Mesenchymal stem cell (in vitro differentiated cells and primary cell): ENCODE results near the gene DYNC1H1.
A peak's percentile ranks its signal among the peaks of the same experiment; 100 is the strongest.

Experiments used
- DNase-seq: peaks from one replicate; pipeline ENCODE4 v3.0.0-alpha.2; 2013
- H2AFZ ChIP-seq: one replicate; pipeline ENCODE4 v1.6.1; 2013; ENCODE audit warnings: low read depth, mild to moderate bottlenecking, control low read depth, inconsistent platforms, low read length, moderate library complexity
- H2AK5ac ChIP-seq: 2 replicates; pipeline ENCODE4 v1.6.1; 2013; ENCODE audit warnings: low read length, moderate library complexity, mild to moderate bottlenecking, inconsistent platforms; ENCODE audit not compliant: severe bottlenecking
- H2BK120ac ChIP-seq: one replicate; pipeline ENCODE4 v1.6.1; 2013; ENCODE audit warnings: low read depth, mild to moderate bottlenecking, inconsistent platforms, low read length, moderate library complexity
- H2BK12ac ChIP-seq, 2 experiments: one replicate each; pipeline ENCODE4 v1.6.1; 2013; ENCODE audit warnings: inconsistent platforms in 2 of 2, low read length in 2 of 2, mild to moderate bottlenecking in 2 of 2, moderate library complexity in 2 of 2, control low read depth in 1 of 2
- H2BK15ac ChIP-seq: one replicate; pipeline ENCODE4 v1.6.1; 2013; ENCODE audit warnings: mild to moderate bottlenecking, low read depth, inconsistent platforms; ENCODE audit not compliant: poor library complexity, severe bottlenecking
- H2BK5ac ChIP-seq: 2 replicates; pipeline ENCODE4 v1.6.1; 2013; ENCODE audit warnings: low read depth, mild to moderate bottlenecking, low read length, control low read depth, inconsistent platforms; ENCODE audit not compliant: poor library complexity, severe bottlenecking
- H3K14ac ChIP-seq, 2 experiments: one replicate each; pipeline ENCODE4 v1.6.1; 2013; ENCODE audit warnings: inconsistent platforms in 2 of 2, low read length in 2 of 2, control low read depth in 1 of 2, mild to moderate bottlenecking in 1 of 2, moderate library complexity in 1 of 2
- H3K18ac ChIP-seq, 2 experiments: one replicate each; pipeline ENCODE4 v1.6.1; 2013; ENCODE audit warnings: inconsistent platforms in 2 of 2, low read length in 2 of 2, control low read depth in 1 of 2, low read depth in 1 of 2, mild to moderate bottlenecking in 1 of 2
- H3K23ac ChIP-seq, 2 experiments: one replicate each; pipeline ENCODE4 v1.6.1; 2013; ENCODE audit warnings: inconsistent platforms in 2 of 2, low read length in 2 of 2, mild to moderate bottlenecking in 2 of 2, moderate library complexity in 2 of 2, control low read depth in 1 of 2
- H3K27ac ChIP-seq: 2 replicates; pipeline ENCODE4 v1.5.1; 2013; ENCODE audit warnings: mild to moderate bottlenecking, moderate library complexity, low read length, control low read depth, inconsistent platforms; ENCODE audit not compliant: poor library complexity, severe bottlenecking
- H3K27me3 ChIP-seq, 2 experiments: 2 replicates each; pipeline versions ENCODE4 v1.6.1 to v1.7.0; 2013; ENCODE audit warnings: low read length in 2 of 2, mild to moderate bottlenecking in 2 of 2, moderate library complexity in 2 of 2, control low read depth in 1 of 2, inconsistent platforms in 1 of 2; ENCODE audit not compliant: control insufficient read depth in 1 of 2, insufficient read depth in 1 of 2
- H3K36me3 ChIP-seq, 2 experiments: 2 replicates each; pipeline versions ENCODE4 v1.6.1 to v1.7.0; 2013; ENCODE audit warnings: low read length in 2 of 2, control low read depth in 1 of 2, inconsistent platforms in 1 of 2, low read depth in 1 of 2, mild to moderate bottlenecking in 1 of 2; ENCODE audit not compliant: insufficient read depth in 2 of 2, control insufficient read depth in 1 of 2
- H3K4ac ChIP-seq, 2 experiments: one replicate each; pipeline ENCODE4 v1.6.1; 2013; ENCODE audit warnings: inconsistent platforms in 2 of 2, low read length in 2 of 2, mild to moderate bottlenecking in 2 of 2, moderate library complexity in 2 of 2, control low read depth in 1 of 2, low read depth in 1 of 2
- H3K4me1 ChIP-seq: 2 replicates; pipeline ENCODE4 v1.6.1; 2013; ENCODE audit warnings: low read depth, low read length, control low read depth; ENCODE audit not compliant: control insufficient read depth, insufficient read depth
- H3K4me2 ChIP-seq: 2 replicates; pipeline ENCODE4 v1.6.1; 2013; ENCODE audit warnings: low read length, mild to moderate bottlenecking, inconsistent platforms; ENCODE audit not compliant: poor library complexity, severe bottlenecking
- H3K4me3 ChIP-seq, 2 experiments: 2 replicates each; pipeline versions ENCODE4 v1.5.1 to v1.7.0; 2013; ENCODE audit warnings: low read length in 2 of 2, mild to moderate bottlenecking in 2 of 2, control low read depth in 1 of 2, low read depth in 1 of 2; ENCODE audit not compliant: insufficient read depth in 1 of 2
- H3K79me1 ChIP-seq: replicated peaks from 2 replicates; pipeline ENCODE4 v1.6.1; 2013; ENCODE audit warnings: mild to moderate bottlenecking, control low read depth, low read length, inconsistent platforms; ENCODE audit not compliant: poor library complexity, severe bottlenecking
- H3K9ac ChIP-seq: 2 replicates; pipeline ENCODE4 v1.7.0; 2013; ENCODE audit warnings: mild to moderate bottlenecking, low read length, moderate library complexity
- H3K9me3 ChIP-seq: 2 replicates; pipeline ENCODE4 v1.7.0; 2013; ENCODE audit warnings: mild to moderate bottlenecking, low read length; ENCODE audit not compliant: control insufficient read depth
- H4K8ac ChIP-seq: one replicate; pipeline ENCODE4 v1.6.1; 2013; ENCODE audit warnings: inconsistent platforms, mild to moderate bottlenecking, low read length, moderate library complexity
- H4K91ac ChIP-seq: one replicate; pipeline ENCODE4 v1.6.1; 2013; ENCODE audit warnings: mild to moderate bottlenecking, low read length, inconsistent platforms
- WGBS: methylation state at CpG from one replicate; pipeline ENCODE4 v1.1.7; 2013; ENCODE audit warnings: mixed read lengths; 5-methylcytosine and 5-hydroxymethylcytosine counted together

DYNC1H1 gene

GRCh38 chr14:102085948-102086708 lies 121.8 kb downstream of the DYNC1H1 start:
- no peak overlapping the region for H2AK5ac ChIP-seq
- peak overlapping the region; percentile 60 for H3K4me2 ChIP-seq
- H3K27ac ChIP-seq = peak overlapping the region; percentile 63
- H2BK15ac ChIP-seq = peak overlapping the region; percentile 68
- H3K4ac ChIP-seq = peak overlapping the region; percentile 67 to 93
- H2AFZ ChIP-seq = no peak overlapping the region
- H4K91ac ChIP-seq = peak overlapping the region; percentile 67
- H3K9ac ChIP-seq = peak overlapping the region; percentile 97
- 7% methylated on average over 32 of the region's 49 CpGs for WGBS
- peaks cover 21 to 49% of the 10 kb centered on the region in 2 experiments for H3K36me3 ChIP-seq
- no peak overlapping the region for H2BK12ac ChIP-seq
- H3K4me3 ChIP-seq = peak overlapping the region; percentile 88
- peaks cover 9% of the 10 kb centered on the region for H3K79me1 ChIP-seq
- DNase-seq = peak; percentile 66
- H3K9me3 ChIP-seq = no peaks in the 10 kb centered on the region
- no peak overlapping the region for H4K8ac ChIP-seq
- H2BK120ac ChIP-seq = peak overlapping the region; percentile 85
- H2BK5ac ChIP-seq = peak overlapping the region; percentile 79
- no peak overlapping the region for H3K23ac ChIP-seq
- H3K18ac ChIP-seq = peak overlapping the region; percentile 52 to 83
- H3K27me3 ChIP-seq = no peaks in the 10 kb centered on the region
- H3K4me1 ChIP-seq = peaks cover 17% of the 10 kb centered on the region
- H3K14ac ChIP-seq = no peak overlapping the region

GRCh38 chr14:102086709-102086971 lies 122.3 kb downstream of the DYNC1H1 start:
- Histone ChIP-seq H3K14ac (peak overlapping the region in 1 of 2 experiments; percentile 70), H3K18ac (peak overlapping the region; percentile 52 to 89), H3K4me2 (peak overlapping the region; percentile 60), H3K9ac (peak overlapping the region; percentile 97), H2BK12ac (no peak overlapping the region), H3K4me3 (peak overlapping the region; percentile 88), H2BK120ac (peak overlapping the region; percentile 85), H3K4me1 (peaks cover 17% of the 10 kb centered on the region), H3K79me1 (peaks cover 9% of the 10 kb centered on the region), H3K9me3 (no peaks in the 10 kb centered on the region), H3K27me3 (no peaks in the 10 kb centered on the region), H4K91ac (peak overlapping the region; percentile 67), H2BK15ac (peak overlapping the region; percentile 68), H2BK5ac (peak overlapping the region; percentile 79), H3K27ac (peak overlapping the region; percentile 80), H4K8ac (peak overlapping the region; percentile 71), H2AK5ac (no peak overlapping the region), H3K36me3 (peaks cover 21 to 43% of the 10 kb centered on the region in 2 experiments), H3K23ac (no peak overlapping the region), H3K4ac (peak overlapping the region; percentile 67 to 93), H2AFZ (no peak overlapping the region)
- no peak for DNase-seq
- 0% methylated on average over 5 of the region's 32 CpGs for WGBS

GRCh38 chr14:102086972-102087761 lies 122.8 kb downstream of the DYNC1H1 start, which contains the start of gene HSP90AA1:
HSP90AA1 (minus strand) TSS chr14:102087044; CDS start chr14:102086378, 666 bp downstream.
- peaks cover 19% of the 10 kb centered on the region for H3K4me1 ChIP-seq
- peak within 1 kb of the TSS; percentile 97 for H2BK15ac ChIP-seq
- no peak within 1 kb of the TSS for H2AK5ac ChIP-seq
- H3K4ac ChIP-seq = peak within 1 kb of the TSS; percentile 97 to 99
- peak within 1 kb of the TSS; percentile 88 for H3K4me3 ChIP-seq
- H3K9me3 ChIP-seq = no peaks in the 10 kb centered on the region
- H3K27me3 ChIP-seq = no peaks in the 10 kb centered on the region
- H3K14ac ChIP-seq = peak within 1 kb of the TSS in 1 of 2 experiments; percentile 70
- H3K79me1 ChIP-seq = peaks cover 9% of the 10 kb centered on the region
- H3K27ac ChIP-seq = peak within 1 kb of the TSS; percentile 80
- peak within 1 kb of the TSS; percentile 97 for H3K9ac ChIP-seq
- 1% methylated on average over 91 of the region's 106 CpGs for WGBS
- H2BK12ac ChIP-seq = no peak within 1 kb of the TSS
- peaks cover 21 to 38% of the 10 kb centered on the region in 2 experiments for H3K36me3 ChIP-seq
- H3K18ac ChIP-seq = peak within 1 kb of the TSS; percentile 90 to 99
- peak within 1 kb of the TSS; percentile 64 for H3K4me2 ChIP-seq
- no peak within 1 kb of the TSS for H2AFZ ChIP-seq
- H2BK120ac ChIP-seq = peak within 1 kb of the TSS; percentile 97
- peak within 1 kb of the TSS; percentile 99 for H4K8ac ChIP-seq
- H2BK5ac ChIP-seq = peak within 1 kb of the TSS; percentile 98
- peak within 1 kb of the TSS in 1 of 2 experiments; percentile 57 for H3K23ac ChIP-seq
- H4K91ac ChIP-seq = peak within 1 kb of the TSS; percentile 98
- DNase-seq = peak; percentile 90

- Histone ChIP-seq H3K36me3 (peaks cover 19 to 33% of the 10 kb centered on the region in 2 experiments), H3K27me3 (no peaks in the 10 kb centered on the region), H3K9me3 (no peaks in the 10 kb centered on the region), H2BK120ac (peak overlapping the region; percentile 97), H3K27ac (peak overlapping the region; percentile 71), H3K9ac (peak overlapping the region; percentile 92), H4K8ac (peak overlapping the region; percentile 99), H3K79me1 (peaks cover 9% of the 10 kb centered on the region), H3K4me2 (peak overlapping the region; percentile 64), H2AK5ac (no peak overlapping the region), H2AFZ (no peak overlapping the region), H3K4ac (peak overlapping the region; percentile 97 to 99), H3K4me1 (peaks cover 19% of the 10 kb centered on the region), H3K18ac (peak overlapping the region; percentile 90 to 99), H4K91ac (peak overlapping the region; percentile 98), H2BK15ac (peak overlapping the region; percentile 97), H2BK12ac (no peak overlapping the region), H3K4me3 (peak overlapping the region; percentile 81 to 87), H2BK5ac (no peak overlapping the region), H3K23ac (no peak overlapping the region), H3K14ac (no peak overlapping the region)
- 33% methylated on average over 9 of the region's 11 CpGs for WGBS
- no peak for DNase-seq
These were observed 123.3 kb downstream of the DYNC1H1 start for GRCh38 chr14:102087762-102088011.
